B cell (primary cell): Measurements from ENCODE around the gene ADGRV1. TPM values are rescaled to one million over a fixed set of nuclear protein-coding genes. Genes with fewer than 3 reads are reported as not detected.

Experiments used
- ATAC-seq: fragments of 200-7000 bp; cut with Tn5 transposase; one replicate; pipeline ENCODE4 v1.10.0; 2021; ENCODE audit warnings: low read depth, mild to moderate bottlenecking, moderate number of reproducible peaks, moderate library complexity
- CTCF ChIA-PET: fragments of 350-600 bp; sonication (Branson Sonifier 250); formaldehyde crosslinking; loops from one replicate; lab custom pipeline; 2021; ENCODE audit warnings: antibody characterized with exemption, inconsistent platforms; lab: Charles Lee
- POLR2A ChIA-PET: fragments of 350-600 bp; sonication (Branson Sonifier 250); formaldehyde crosslinking; loops from one replicate; lab custom pipeline; 2021; ENCODE audit warnings: antibody characterized with exemption; lab: Charles Lee
- DNase-seq: peaks from one replicate; pipeline ENCODE4 v3.0.0; 2013
- H2AFZ ChIP-seq: 2 replicates; pipeline ENCODE4 v1.6.1; 2012; ENCODE audit warnings: mild to moderate bottlenecking, low read depth, low read length; ENCODE audit not compliant: insufficient read depth, poor library complexity, severe bottlenecking
- H3K27ac ChIP-seq, 2 donors: 1 replicate in 1 of 2; 2 replicates in 1 of 2; pipeline ENCODE4 v1.5.1; 2012 to 2013; ENCODE audit warnings: low read length in 2 of 2, mild to moderate bottlenecking in 2 of 2, moderate library complexity in 1 of 2
- H3K27me3 ChIP-seq, 4 experiments: fragments of 200-600 bp in 1 of 4; sonication (generic) in 1 of 4; replicated peaks in 1 of 4; 1 replicate in 2 of 4; 2 replicates in 2 of 4; pipeline versions ENCODE4 v1.6.1 to v1.7.0; 2013 to 2016; ENCODE audit warnings: low read length in 3 of 4, mild to moderate bottlenecking in 2 of 4, mixed read lengths in 1 of 4, moderate library complexity in 1 of 4; ENCODE audit not compliant: insufficient read depth in 4 of 4, control insufficient read depth in 3 of 4; ENCODE audit errors: control extremely low read depth in 1 of 4
- H3K36me3 ChIP-seq, 2 experiments: replicated peaks in 1 of 2; 1 replicate in 1 of 2; 2 replicates in 1 of 2; pipeline versions ENCODE4 v1.6.1 to v1.7.1; 2013; ENCODE audit warnings: low read length in 1 of 2; ENCODE audit not compliant: insufficient read depth in 2 of 2, control insufficient read depth in 1 of 2; ENCODE audit errors: control extremely low read depth in 1 of 2, extremely low read depth in 1 of 2
- H3K4me1 ChIP-seq, 2 donors: fragments of 200-600 bp in 1 of 2; sonication (generic) in 1 of 2; 1 replicate in 1 of 2; 2 replicates in 1 of 2; pipeline versions ENCODE4 v1.5.1 to v1.6.1; 2013 to 2017; ENCODE audit warnings: low read length in 2 of 2; ENCODE audit not compliant: control insufficient read depth in 2 of 2, insufficient read depth in 2 of 2
- H3K4me2 ChIP-seq: replicated peaks from 2 replicates; pipeline ENCODE3; 2012; ENCODE audit warnings: mild to moderate bottlenecking, low read depth, low read length; ENCODE audit not compliant: poor library complexity, severe bottlenecking
- H3K4me3 ChIP-seq, 5 experiments: fragments of 200-600 bp in 1 of 5; sonication (generic) in 1 of 5; 1 replicate in 3 of 5; 2 replicates in 2 of 5; pipeline versions ENCODE4 v1.5.1 to v1.7.0; 2011 to 2016; ENCODE audit warnings: low read length in 4 of 5, mild to moderate bottlenecking in 4 of 5, low read depth in 2 of 5, control low read depth in 1 of 5, moderate library complexity in 1 of 5; ENCODE audit not compliant: insufficient read depth in 1 of 5; ENCODE audit errors: control extremely low read depth in 1 of 5, extremely low read depth in 1 of 5
- H3K79me2 ChIP-seq: fragments of 200-600 bp; sonication (generic); one replicate; pipeline ENCODE4 v1.6.0; 2016; ENCODE audit warnings: low read length; ENCODE audit not compliant: control insufficient read depth, insufficient read depth
- H3K9ac ChIP-seq: fragments of 200-600 bp; sonication (generic); 2 replicates; pipeline ENCODE4 v1.6.1; 2017; ENCODE audit warnings: mild to moderate bottlenecking, low read length, moderate library complexity
- H3K9me3 ChIP-seq, 3 donors: one replicate each; pipeline versions ENCODE4 v1.6.1 to v1.7.1; 2013; ENCODE audit warnings: low read length in 2 of 3; ENCODE audit not compliant: control insufficient read depth in 2 of 3, insufficient read depth in 1 of 3; ENCODE audit errors: control extremely low read depth in 1 of 3
- H4K20me1 ChIP-seq: 2 replicates; pipeline ENCODE4 v1.6.0; 2012; ENCODE audit warnings: mild to moderate bottlenecking, low read length; ENCODE audit not compliant: insufficient read depth, control insufficient read depth, poor library complexity, severe bottlenecking
- H3K27ac Mint-ChIP-seq: one replicate; pipeline ENCODE4 v1.8.0; 2021; ENCODE audit warnings: mixed read lengths
- H3K27me3 Mint-ChIP-seq: one replicate; pipeline ENCODE4 v1.8.0; 2021; ENCODE audit warnings: mixed read lengths
- H3K4me1 Mint-ChIP-seq: one replicate; pipeline ENCODE4 v1.8.0; 2021; ENCODE audit warnings: mixed read lengths
- H3K4me3 Mint-ChIP-seq: one replicate; pipeline ENCODE4 v1.8.0; 2021; ENCODE audit warnings: mixed read lengths
- H3K9me3 Mint-ChIP-seq: one replicate; pipeline ENCODE4 v1.8.0; 2022; ENCODE audit warnings: mixed read lengths; ENCODE audit not compliant: insufficient read depth
- EZH2 ChIP-seq: IDR thresholded peaks from 2 replicates; pipeline ENCODE4 v1.6.1; 2012; ENCODE audit warnings: borderline replicate concordance, low read depth, mild to moderate bottlenecking, moderate library complexity, low read length; ENCODE audit not compliant: insufficient read depth, poor library complexity, severe bottlenecking
- WGBS: methylation state at CpG from one replicate; pipeline ENCODE4 v1.1.5; 2013; ENCODE audit warnings: missing lambda C conversion rate; ENCODE audit not compliant: insufficient coverage; 5-methylcytosine and 5-hydroxymethylcytosine counted together
- intact Hi-C: fragments of 100-400 bp; cut with micrococcal nuclease; formaldehyde crosslinking; loops from one replicate; pipeline ENCODE4 v1.10.0; 2022
- polyA plus RNA-seq: library from polyadenylated mRNA; depleted of rRNA; stranded (reverse); fragments of >200 nt; gene quantifications from 2 replicates; pipeline ENCODE4 v1.2.3, GENCODE V29; 2012
- total RNA-seq, 2 donors: library from RNA; stranded (reverse); fragments of 120-200 nt in 1 of 2; gene quantifications; 1 replicate in 1 of 2; 2 replicates in 1 of 2; pipeline versions ENCODE4 v1.2.3 to v1.2.4, GENCODE V29; 2013 to 2022
- TF ChIP-seq, protein P1 (sequence below): fragments of 200-600 bp; IDR thresholded peaks from one replicate; pipeline ENCODE4 v1.8.0; 2022; ENCODE audit warnings: antibody characterized with exemption, mild to moderate bottlenecking

Gene ADGRV1
- total and polyA plus RNA-seq, 2 donors (not counting 1 experiment from before 2014, with no cell fraction given) = 0.07 TPM; not detected in 1

DNA sequence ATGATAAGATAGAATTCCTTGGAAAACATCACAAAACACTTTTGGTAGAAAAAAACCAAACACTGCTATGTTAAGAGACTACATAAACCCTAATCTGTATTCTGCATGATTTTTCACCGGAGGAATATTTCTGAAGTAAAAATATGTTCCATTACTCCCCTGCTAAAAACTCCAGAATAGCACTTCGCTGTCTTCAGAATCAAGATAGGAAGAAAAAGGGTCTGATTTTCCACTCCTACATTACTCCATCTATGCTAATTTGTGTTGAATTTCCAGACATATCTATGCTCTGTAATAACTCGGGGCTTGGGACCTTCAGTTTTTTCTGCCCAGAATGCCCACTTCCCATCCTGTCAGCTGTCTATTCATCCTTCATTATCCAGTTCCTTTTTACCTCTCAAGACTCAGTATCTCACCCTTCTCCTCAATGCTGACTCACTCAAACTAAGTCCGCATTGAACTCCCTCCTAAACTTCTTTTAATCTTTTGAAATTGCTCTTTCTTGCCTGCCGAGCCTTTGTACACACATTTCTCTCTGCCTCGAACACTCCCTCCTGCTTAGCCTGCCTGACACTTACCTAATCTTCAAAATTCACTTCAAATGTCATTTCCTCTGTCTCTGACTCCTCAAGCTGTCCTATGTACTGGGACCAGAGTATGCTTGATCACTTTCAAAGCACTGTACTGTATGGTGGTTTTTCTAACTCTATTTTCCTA lies 653.6 kb downstream of the ADGRV1 start:
- Mint-ChIP-seq H3K4me3 (no peak overlapping the region), H3K9me3 (no peaks in the 10 kb centered on the region), H3K27ac (no peak overlapping the region), H3K4me1 (no peaks in the 10 kb centered on the region), H3K27me3 (peaks cover 21% of the 10 kb centered on the region)
- POLR2A ChIA-PET = no interaction called here
- no peaks in the 10 kb centered on the region for H3K4me1 ChIP-seq
- H3K9me3 ChIP-seq = no peaks in the 10 kb centered on the region
- no peak for TF ChIP-seq EZH2
- TF ChIP-seq, protein P1, sequence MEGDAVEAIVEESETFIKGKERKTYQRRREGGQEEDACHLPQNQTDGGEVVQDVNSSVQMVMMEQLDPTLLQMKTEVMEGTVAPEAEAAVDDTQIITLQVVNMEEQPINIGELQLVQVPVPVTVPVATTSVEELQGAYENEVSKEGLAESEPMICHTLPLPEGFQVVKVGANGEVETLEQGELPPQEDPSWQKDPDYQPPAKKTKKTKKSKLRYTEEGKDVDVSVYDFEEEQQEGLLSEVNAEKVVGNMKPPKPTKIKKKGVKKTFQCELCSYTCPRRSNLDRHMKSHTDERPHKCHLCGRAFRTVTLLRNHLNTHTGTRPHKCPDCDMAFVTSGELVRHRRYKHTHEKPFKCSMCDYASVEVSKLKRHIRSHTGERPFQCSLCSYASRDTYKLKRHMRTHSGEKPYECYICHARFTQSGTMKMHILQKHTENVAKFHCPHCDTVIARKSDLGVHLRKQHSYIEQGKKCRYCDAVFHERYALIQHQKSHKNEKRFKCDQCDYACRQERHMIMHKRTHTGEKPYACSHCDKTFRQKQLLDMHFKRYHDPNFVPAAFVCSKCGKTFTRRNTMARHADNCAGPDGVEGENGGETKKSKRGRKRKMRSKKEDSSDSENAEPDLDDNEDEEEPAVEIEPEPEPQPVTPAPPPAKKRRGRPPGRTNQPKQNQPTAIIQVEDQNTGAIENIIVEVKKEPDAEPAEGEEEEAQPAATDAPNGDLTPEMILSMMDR = no peak
- H3K36me3 ChIP-seq = no peaks in the 10 kb centered on the region
- no peaks in the 10 kb centered on the region for H4K20me1 ChIP-seq
- intact Hi-C loops = no loop called here
- H3K79me2 ChIP-seq = no peaks in the 10 kb centered on the region
- no peak overlapping the region for H3K4me3 ChIP-seq
- H2AFZ ChIP-seq = no peak overlapping the region
- no peak overlapping the region for H3K4me2 ChIP-seq
- CTCF ChIA-PET = interaction anchor here (0.9 to 1.2 kb wide), 2 partner anchors 7 to 207 kb away, joined by 3 read pairs; no protein-coding TSS in a partner anchor
- WGBS = 81% methylated on average over 2 of the region's 6 CpGs
- no peak overlapping the region for H3K9ac ChIP-seq
- no peaks in the 10 kb centered on the region for H3K27me3 ChIP-seq
- ATAC-seq = no peak
- H3K27ac ChIP-seq = no peak overlapping the region
- no peak for DNase-seq

DNA sequence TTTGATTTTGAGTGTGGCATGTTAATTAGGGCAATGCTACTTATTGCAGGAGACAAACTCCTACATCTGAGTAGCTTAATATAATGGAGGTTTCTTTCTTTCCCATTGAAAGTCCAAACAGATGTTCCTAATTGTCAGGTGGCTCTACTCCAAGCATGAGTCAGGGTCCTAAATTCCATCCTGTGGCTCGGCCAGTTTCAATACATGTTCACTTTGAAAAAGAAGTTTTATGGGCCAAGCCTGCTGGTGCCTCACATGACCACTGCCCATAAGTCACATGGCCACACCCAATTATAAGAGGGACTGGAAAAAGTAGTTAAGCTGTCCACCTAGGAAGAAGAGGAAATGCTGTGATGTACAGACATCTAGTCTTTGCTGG lies 654.1 kb downstream of the ADGRV1 start:
- H3K4me3 ChIP-seq = no peak overlapping the region
- no peak overlapping the region for H3K27ac Mint-ChIP-seq
- H4K20me1 ChIP-seq = no peaks in the 10 kb centered on the region
- peaks cover 25% of the 10 kb centered on the region for H3K27me3 Mint-ChIP-seq
- ChIA-PET CTCF (no interaction called here), POLR2A (no interaction called here)
- H3K27me3 ChIP-seq = no peaks in the 10 kb centered on the region
- 67% methylated on average over 1 of the region's 1 CpG for WGBS
- DNase-seq (no peak), ATAC-seq (no peak)
- H2AFZ ChIP-seq = no peak overlapping the region
- H3K9me3 Mint-ChIP-seq = no peaks in the 10 kb centered on the region
- H3K9ac ChIP-seq = no peak overlapping the region
- H3K79me2 ChIP-seq = no peaks in the 10 kb centered on the region
- H3K36me3 ChIP-seq = no peaks in the 10 kb centered on the region
- intact Hi-C loops = no loop called here
- no peaks in the 10 kb centered on the region for H3K4me1 Mint-ChIP-seq
- TF ChIP-seq EZH2 = no peak
- TF ChIP-seq, protein P1 = no peak
- H3K9me3 ChIP-seq = no peaks in the 10 kb centered on the region
- no peaks in the 10 kb centered on the region for H3K4me1 ChIP-seq
- H3K27ac ChIP-seq = no peak overlapping the region
- no peak overlapping the region for H3K4me2 ChIP-seq
- no peak overlapping the region for H3K4me3 Mint-ChIP-seq

Other genes with a start within 250 kb of the ADGRV1 start
- 17.0 and 18.0 TPM in 2 replicates for gene CETN3, start 149.0 kb upstream of the ADGRV1 start, total RNA-seq
- gene CETN3, start 149.0 kb upstream of the ADGRV1 start, polyA plus RNA-seq = 1.5 and 3.2 TPM in 2 replicates
- gene MBLAC2, start 84.0 kb upstream of the ADGRV1 start, total RNA-seq = 11.5 and 13.3 TPM in 2 replicates
- 2.9 and 3.8 TPM in 2 replicates for gene MBLAC2, start 84.0 kb upstream of the ADGRV1 start, polyA plus RNA-seq
- 2.0 and 2.3 TPM in 2 replicates for gene POLR3G, start 83.9 kb upstream of the ADGRV1 start, total RNA-seq
- 0.52 and 0.76 TPM in 2 replicates for gene POLR3G, start 83.9 kb upstream of the ADGRV1 start, polyA plus RNA-seq
- gene LYSMD3, start 29.2 kb upstream of the ADGRV1 start, total RNA-seq = 23.7 and 25.2 TPM in 2 replicates
- 6.0 and 14.4 TPM in 2 replicates for gene LYSMD3, start 29.2 kb upstream of the ADGRV1 start, polyA plus RNA-seq